Neutrophil (primary cell): Measurements from ENCODE around the gene SLC25A40.

ENCODE experiments used
- H3K27ac ChIP-seq: fragments of 200-600 bp; sonication (generic); 2 replicates; pipeline ENCODE4 v1.5.1; 2016; ENCODE audit warnings: mild to moderate bottlenecking, moderate library complexity
- H3K27me3 ChIP-seq: fragments of 200-600 bp; sonication (generic); 2 replicates; pipeline ENCODE4 v1.6.0; 2016; ENCODE audit warnings: mild to moderate bottlenecking
- H3K36me3 ChIP-seq: fragments of 200-600 bp; sonication (generic); 2 replicates; pipeline ENCODE4 v1.5.1; 2017
- H3K4me1 ChIP-seq, 2 experiments: fragments of 200-600 bp in 1 of 2; sonication (generic) in 1 of 2; 1 replicate in 1 of 2; 2 replicates in 1 of 2; pipeline versions ENCODE4 v1.5.1 to v1.6.1; 2013 to 2016; ENCODE audit warnings: low read depth in 1 of 2, low read length in 1 of 2, mild to moderate bottlenecking in 1 of 2, moderate library complexity in 1 of 2; ENCODE audit not compliant: control insufficient read depth in 1 of 2, insufficient read depth in 1 of 2
- H3K4me3 ChIP-seq, 2 experiments: fragments of 200-600 bp in 1 of 2; sonication (generic) in 1 of 2; 1 replicate in 1 of 2; 2 replicates in 1 of 2; pipeline ENCODE4 v1.5.1; 2013 to 2016; ENCODE audit warnings: low read depth in 1 of 2, low read length in 1 of 2, mild to moderate bottlenecking in 1 of 2, moderate library complexity in 1 of 2
- H3K9me3 ChIP-seq: fragments of 200-600 bp; sonication (generic); 2 replicates; pipeline ENCODE4 v1.5.1; 2016
- TF ChIP-seq, protein P1 (sequence below): fragments of 200-600 bp; sonication (generic); IDR thresholded peaks from 2 replicates; pipeline ENCODE4 v1.5.1; 2016; ENCODE audit warnings: antibody characterized with exemption

The SLC25A40 gene

GRCh38 chr7:87816389-87816788 lies 59.8 kb downstream of the SLC25A40 start:
- Histone ChIP-seq H3K27ac (no peak overlapping the region), H3K36me3 (no peaks in the 10 kb centered on the region), H3K4me1 (no peaks in the 10 kb centered on the region), H3K27me3 (no peaks in the 10 kb centered on the region), H3K9me3 (no peaks in the 10 kb centered on the region), H3K4me3 (no peak overlapping the region)
- TF ChIP-seq, protein P1, sequence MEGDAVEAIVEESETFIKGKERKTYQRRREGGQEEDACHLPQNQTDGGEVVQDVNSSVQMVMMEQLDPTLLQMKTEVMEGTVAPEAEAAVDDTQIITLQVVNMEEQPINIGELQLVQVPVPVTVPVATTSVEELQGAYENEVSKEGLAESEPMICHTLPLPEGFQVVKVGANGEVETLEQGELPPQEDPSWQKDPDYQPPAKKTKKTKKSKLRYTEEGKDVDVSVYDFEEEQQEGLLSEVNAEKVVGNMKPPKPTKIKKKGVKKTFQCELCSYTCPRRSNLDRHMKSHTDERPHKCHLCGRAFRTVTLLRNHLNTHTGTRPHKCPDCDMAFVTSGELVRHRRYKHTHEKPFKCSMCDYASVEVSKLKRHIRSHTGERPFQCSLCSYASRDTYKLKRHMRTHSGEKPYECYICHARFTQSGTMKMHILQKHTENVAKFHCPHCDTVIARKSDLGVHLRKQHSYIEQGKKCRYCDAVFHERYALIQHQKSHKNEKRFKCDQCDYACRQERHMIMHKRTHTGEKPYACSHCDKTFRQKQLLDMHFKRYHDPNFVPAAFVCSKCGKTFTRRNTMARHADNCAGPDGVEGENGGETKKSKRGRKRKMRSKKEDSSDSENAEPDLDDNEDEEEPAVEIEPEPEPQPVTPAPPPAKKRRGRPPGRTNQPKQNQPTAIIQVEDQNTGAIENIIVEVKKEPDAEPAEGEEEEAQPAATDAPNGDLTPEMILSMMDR: no peak

DNA sequence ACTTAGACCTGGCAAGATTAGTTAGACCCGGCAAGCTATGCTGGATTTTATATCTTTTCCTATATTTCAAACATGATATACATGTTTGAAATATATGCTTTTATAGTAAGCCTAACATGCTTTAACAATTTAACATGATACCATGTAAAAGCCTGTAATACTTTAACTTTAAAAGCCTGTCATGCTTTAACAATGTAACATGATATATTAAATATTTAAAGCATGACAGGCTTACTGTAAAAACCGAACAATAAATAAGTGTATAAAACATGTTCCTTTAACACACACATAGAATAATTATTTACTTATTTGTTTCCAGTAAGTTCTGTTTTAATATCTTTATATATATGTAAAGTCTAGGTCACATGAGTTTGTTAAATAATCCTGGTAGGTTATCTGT lies 65.4 kb downstream of the SLC25A40 start:
- Histone ChIP-seq H3K9me3 (no peaks in the 10 kb centered on the region), H3K36me3 (no peaks in the 10 kb centered on the region), H3K27me3 (no peaks in the 10 kb centered on the region), H3K4me3 (no peak overlapping the region), H3K4me1 (peaks cover 5 to 6% of the 10 kb centered on the region in 2 experiments), H3K27ac (no peak overlapping the region)
- TF ChIP-seq, protein P1: no peak

GRCh38 chr7:87810130-87810529 lies 66.0 kb downstream of the SLC25A40 start:
- H3K9me3 ChIP-seq: no peaks in the 10 kb centered on the region
- H3K27ac ChIP-seq: no peak overlapping the region
- H3K4me3 ChIP-seq: no peak overlapping the region
- H3K4me1 ChIP-seq: peaks cover 5 to 6% of the 10 kb centered on the region in 2 experiments
- H3K27me3 ChIP-seq: no peaks in the 10 kb centered on the region
- H3K36me3 ChIP-seq: no peaks in the 10 kb centered on the region
- TF ChIP-seq, protein P1: no peak

DNA sequence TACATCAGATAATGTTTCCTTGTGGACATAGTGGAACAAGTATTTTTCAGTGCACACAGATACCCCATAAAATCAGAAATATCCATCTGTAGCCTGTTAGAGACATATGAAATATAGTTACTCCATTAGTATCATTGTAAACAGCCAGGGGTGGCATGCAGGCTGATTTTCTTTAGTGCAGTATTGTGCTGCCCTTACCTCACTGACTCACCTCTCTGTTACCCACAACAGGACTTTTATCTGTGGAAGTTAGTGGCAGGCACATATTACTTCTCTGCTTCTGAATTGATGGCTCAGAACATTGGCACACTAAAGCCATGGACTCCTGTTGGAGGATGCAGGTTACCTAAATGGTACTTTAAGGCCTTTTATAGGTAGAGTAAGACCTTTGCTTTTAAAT lies 70.0 kb downstream of the SLC25A40 start:
- H3K27me3 ChIP-seq: no peaks in the 10 kb centered on the region
- H3K4me3 ChIP-seq: no peak overlapping the region
- TF ChIP-seq, protein P1: no peak
- no peaks in the 10 kb centered on the region for H3K9me3 ChIP-seq
- H3K27ac ChIP-seq: no peak overlapping the region
- peaks cover 5 to 6% of the 10 kb centered on the region in 2 experiments for H3K4me1 ChIP-seq
- no peaks in the 10 kb centered on the region for H3K36me3 ChIP-seq

- Histone ChIP-seq H3K36me3 (no peaks in the 10 kb centered on the region), H3K27me3 (no peaks in the 10 kb centered on the region), H3K4me1 (no peaks in the 10 kb centered on the region), H3K9me3 (no peaks in the 10 kb centered on the region), H3K27ac (no peak overlapping the region), H3K4me3 (no peak overlapping the region)
- TF ChIP-seq, protein P1: no peak
These were observed 78.3 kb downstream of the SLC25A40 start for GRCh38 chr7:87797798-87798403.
